ENCODE measurements around the gene RIMBP2.

The RIMBP2 gene

DNA sequence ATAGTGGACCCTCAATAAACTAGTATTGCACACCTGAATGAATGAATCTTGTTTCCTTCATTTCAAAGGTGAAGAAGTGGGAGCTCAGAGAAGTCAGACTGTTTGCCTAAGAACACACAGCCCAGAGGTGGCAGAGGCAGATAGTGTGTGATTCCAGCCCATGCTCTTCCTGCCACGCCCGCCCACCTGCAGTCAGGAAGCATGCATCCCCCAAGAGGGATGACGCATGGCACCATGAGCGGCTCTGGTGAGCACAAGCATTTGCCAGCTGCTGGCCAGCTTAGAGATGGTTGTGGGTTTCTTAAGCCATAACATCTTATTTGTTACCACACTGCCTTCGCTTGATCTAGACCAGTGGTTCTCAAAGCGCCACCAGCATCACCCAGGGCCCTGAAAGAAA, 133.8 kb downstream of the RIMBP2 start:
- Histone ChIP-seq H3K4me2 (ENCODE audit: low read length) (no peak overlapping the region), H3K4me3 (ENCODE audit: low read depth, low read length) (no peak overlapping the region), H2AFZ (no peak overlapping the region), H3K36me3 (ENCODE audit: control insufficient read depth, insufficient read depth, low read length) (no peaks in the 10 kb centered on the region), H3K9me3 (ENCODE audit: control insufficient read depth, low read length) (no peaks in the 10 kb centered on the region), H3K27ac (no peak overlapping the region), H3K27me3 (ENCODE audit: control insufficient read depth, insufficient read depth, low read length) (no peaks in the 10 kb centered on the region), H3K79me2 (peaks cover 16% of the 10 kb centered on the region), H3K9ac (no peak overlapping the region), H3K4me1 (no peaks in the 10 kb centered on the region)
- TF ChIP-seq, protein P1, sequence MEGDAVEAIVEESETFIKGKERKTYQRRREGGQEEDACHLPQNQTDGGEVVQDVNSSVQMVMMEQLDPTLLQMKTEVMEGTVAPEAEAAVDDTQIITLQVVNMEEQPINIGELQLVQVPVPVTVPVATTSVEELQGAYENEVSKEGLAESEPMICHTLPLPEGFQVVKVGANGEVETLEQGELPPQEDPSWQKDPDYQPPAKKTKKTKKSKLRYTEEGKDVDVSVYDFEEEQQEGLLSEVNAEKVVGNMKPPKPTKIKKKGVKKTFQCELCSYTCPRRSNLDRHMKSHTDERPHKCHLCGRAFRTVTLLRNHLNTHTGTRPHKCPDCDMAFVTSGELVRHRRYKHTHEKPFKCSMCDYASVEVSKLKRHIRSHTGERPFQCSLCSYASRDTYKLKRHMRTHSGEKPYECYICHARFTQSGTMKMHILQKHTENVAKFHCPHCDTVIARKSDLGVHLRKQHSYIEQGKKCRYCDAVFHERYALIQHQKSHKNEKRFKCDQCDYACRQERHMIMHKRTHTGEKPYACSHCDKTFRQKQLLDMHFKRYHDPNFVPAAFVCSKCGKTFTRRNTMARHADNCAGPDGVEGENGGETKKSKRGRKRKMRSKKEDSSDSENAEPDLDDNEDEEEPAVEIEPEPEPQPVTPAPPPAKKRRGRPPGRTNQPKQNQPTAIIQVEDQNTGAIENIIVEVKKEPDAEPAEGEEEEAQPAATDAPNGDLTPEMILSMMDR (IDR thresholded peaks at IDR 0.05), result no peak

DNA sequence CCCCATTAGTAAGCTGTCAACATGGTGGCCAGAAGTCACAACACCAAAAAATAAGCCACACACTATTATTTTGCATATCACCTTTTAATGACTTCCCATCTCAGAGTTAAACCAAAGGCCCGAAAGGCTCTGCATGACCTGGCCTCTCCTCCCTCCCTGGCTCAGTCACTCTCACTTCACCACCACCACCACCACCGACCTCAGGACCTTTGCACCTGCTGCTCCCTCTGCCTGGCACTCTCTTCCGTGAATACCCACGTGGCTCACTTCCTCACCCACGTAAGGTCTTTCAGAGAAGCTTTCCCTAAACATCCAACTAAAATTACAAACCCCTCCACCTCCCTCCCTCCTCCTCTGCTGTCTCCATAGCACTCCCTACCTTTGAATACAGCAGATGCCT, 134.3 kb downstream of the RIMBP2 start:
- TF ChIP-seq, protein P1 (IDR thresholded peaks at IDR 0.05), result no peak
- Histone ChIP-seq H3K4me3 (ENCODE audit: low read depth, low read length) (no peak overlapping the region), H3K4me2 (ENCODE audit: low read length) (no peak overlapping the region), H3K27ac (no peak overlapping the region), H3K27me3 (ENCODE audit: control insufficient read depth, insufficient read depth, low read length) (no peaks in the 10 kb centered on the region), H3K9ac (no peak overlapping the region), H3K9me3 (ENCODE audit: control insufficient read depth, low read length) (no peaks in the 10 kb centered on the region), H2AFZ (no peak overlapping the region), H3K79me2 (peaks cover 16% of the 10 kb centered on the region), H3K4me1 (no peaks in the 10 kb centered on the region), H3K36me3 (ENCODE audit: control insufficient read depth, insufficient read depth, low read length) (no peaks in the 10 kb centered on the region)

DNA sequence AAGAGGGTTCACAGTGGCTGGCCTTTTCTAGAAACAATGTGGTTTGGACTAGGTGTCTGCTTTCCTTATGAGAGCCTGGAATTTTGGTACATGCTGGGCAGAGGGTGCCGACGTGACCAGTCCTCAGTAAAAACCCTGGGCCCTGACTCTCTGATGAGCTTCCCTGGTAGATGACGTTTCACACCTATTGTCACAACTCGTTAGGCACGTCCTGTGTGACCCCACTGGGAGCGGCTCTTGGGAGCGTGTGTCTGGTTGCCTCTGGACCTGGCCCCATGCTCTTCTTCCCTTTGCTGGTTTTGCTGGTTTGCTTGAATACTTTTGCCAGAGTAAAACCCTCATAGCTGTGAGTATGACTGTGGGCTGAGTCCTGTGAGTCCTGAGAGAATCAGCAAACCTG, 136.9 kb downstream of the RIMBP2 start:
- Histone ChIP-seq H3K4me1 (peaks cover under 1% of the 10 kb centered on the region), H3K9ac (no peak overlapping the region), H3K27me3 (ENCODE audit: control insufficient read depth, insufficient read depth, low read length) (no peaks in the 10 kb centered on the region), H3K9me3 (ENCODE audit: control insufficient read depth, low read length) (no peaks in the 10 kb centered on the region), H3K79me2 (peaks cover 15% of the 10 kb centered on the region), H3K27ac (no peak overlapping the region), H3K4me2 (ENCODE audit: low read length) (no peak overlapping the region), H2AFZ (no peak overlapping the region), H3K4me3 (ENCODE audit: low read depth, low read length) (no peak overlapping the region), H3K36me3 (ENCODE audit: control insufficient read depth, insufficient read depth, low read length) (no peaks in the 10 kb centered on the region)
- TF ChIP-seq, protein P1 (IDR thresholded peaks at IDR 0.05), result no peak

DNA sequence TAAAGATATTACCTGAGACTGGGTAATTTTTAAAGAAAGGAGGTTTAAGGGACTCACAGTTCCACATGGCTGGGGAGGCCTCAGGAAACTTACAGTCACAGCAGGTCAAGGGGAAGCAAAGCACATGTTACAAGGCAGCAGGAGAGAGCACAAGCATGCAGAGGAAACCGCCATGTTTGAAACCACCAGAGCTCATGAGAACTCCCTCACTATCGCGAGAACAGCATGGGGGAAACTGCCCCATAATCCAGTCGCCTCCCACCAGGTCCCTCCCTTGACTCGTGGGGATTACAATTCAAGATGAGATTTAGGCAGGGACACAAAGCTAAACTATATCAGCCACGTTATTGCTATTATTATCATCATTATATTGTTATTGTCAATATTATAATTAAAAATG, 138.7 kb downstream of the RIMBP2 start:
- TF ChIP-seq, protein P1 (IDR thresholded peaks at IDR 0.05), result no peak
- no peak overlapping the region for H2AFZ ChIP-seq
- no peak overlapping the region for H3K27ac ChIP-seq
- H3K9ac ChIP-seq, result no peak overlapping the region
- H3K4me3 ChIP-seq (ENCODE audit: low read depth, low read length), result no peak overlapping the region
- no peaks in the 10 kb centered on the region for H3K9me3 ChIP-seq (ENCODE audit: control insufficient read depth, low read length)
- H3K27me3 ChIP-seq (ENCODE audit: control insufficient read depth, insufficient read depth, low read length), result no peaks in the 10 kb centered on the region
- no peak overlapping the region for H3K4me2 ChIP-seq (ENCODE audit: low read length)
- H3K36me3 ChIP-seq (ENCODE audit: control insufficient read depth, insufficient read depth, low read length), result no peaks in the 10 kb centered on the region
- peaks cover 10% of the 10 kb centered on the region for H3K79me2 ChIP-seq
- H3K4me1 ChIP-seq, result peaks cover 7% of the 10 kb centered on the region

DNA sequence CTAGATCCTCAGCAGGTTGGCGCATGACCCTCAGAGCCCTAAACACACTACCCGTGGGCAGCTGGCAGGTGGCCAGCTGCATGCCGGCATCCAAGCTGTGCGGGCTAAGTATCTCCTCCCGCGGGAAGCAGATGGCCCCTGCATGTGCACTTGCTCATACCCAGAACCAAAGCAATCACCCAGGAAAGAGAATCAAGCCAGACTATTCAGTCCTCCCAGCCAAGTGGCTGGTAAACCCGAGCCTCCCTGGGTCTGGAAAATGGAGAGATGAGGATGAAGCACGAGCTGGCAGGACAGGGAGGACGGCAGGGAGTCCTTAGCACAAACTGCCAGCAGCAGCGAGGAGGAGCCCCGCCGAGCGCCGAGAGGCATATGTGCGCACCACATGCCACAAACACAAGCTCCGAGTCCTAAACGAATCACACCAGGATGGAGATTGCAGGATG, 139.7 kb downstream of the RIMBP2 start:
- Histone ChIP-seq H2AFZ (no peak overlapping the region), H3K4me3 (ENCODE audit: low read depth, low read length) (no peak overlapping the region), H3K36me3 (ENCODE audit: control insufficient read depth, insufficient read depth, low read length) (no peaks in the 10 kb centered on the region), H3K9me3 (ENCODE audit: control insufficient read depth, low read length) (no peaks in the 10 kb centered on the region), H3K27me3 (ENCODE audit: control insufficient read depth, insufficient read depth, low read length) (no peaks in the 10 kb centered on the region), H3K4me1 (peaks cover 7% of the 10 kb centered on the region), H3K27ac (no peak overlapping the region), H3K9ac (no peak overlapping the region), H3K79me2 (peaks cover 6% of the 10 kb centered on the region), H3K4me2 (ENCODE audit: low read length) (no peak overlapping the region)
- TF ChIP-seq, protein P1 (IDR thresholded peaks at IDR 0.05), result no peak

Measured in parathyroid adenoma (tissue), 2 donors.